Heart right ventricle (tissue), 16 donors: Measurements from ENCODE around the gene MAGIX. TPM values are rescaled to one million over a fixed set of nuclear protein-coding genes. Genes with fewer than 3 reads are reported as not detected.

Experiments used
- ATAC-seq, 8 donors: fragments of 200-7000 bp; cut with Tn5 transposase; one replicate each; pipeline ENCODE4 v1.9.1; 2020; ENCODE audit warnings: mild to moderate bottlenecking in 8 of 8, moderate library complexity in 8 of 8, moderate number of reproducible peaks in 1 of 8
- DNase-seq, 2 donors: peaks; one replicate each; pipeline ENCODE4 v3.0.0-alpha.2; 2020
- H3K27ac ChIP-seq, 10 donors: fragments of 200-600 bp; sonication (generic) in 2 of 10; one replicate each; pipeline versions ENCODE4 v1.5.0 to v1.8.0; 2020 to 2022; ENCODE audit warnings: mild to moderate bottlenecking in 3 of 10
- H3K27me3 ChIP-seq, 7 donors: fragments of 200-600 bp; one replicate each; pipeline ENCODE4 v1.8.0; 2021 to 2022; ENCODE audit warnings: mild to moderate bottlenecking in 2 of 7
- H3K36me3 ChIP-seq, 9 donors: fragments of 200-600 bp; sonication (generic) in 1 of 9; one replicate each; pipeline versions ENCODE4 v1.5.0 to v1.8.0; 2020 to 2022; ENCODE audit warnings: mild to moderate bottlenecking in 2 of 9
- H3K4me1 ChIP-seq, 9 donors: fragments of 200-600 bp; sonication (generic) in 1 of 9; one replicate each; pipeline versions ENCODE4 v1.5.0 to v1.8.0; 2020 to 2022; ENCODE audit warnings: mild to moderate bottlenecking in 4 of 9
- H3K4me3 ChIP-seq, 10 donors: fragments of 200-600 bp; sonication (generic) in 2 of 10; one replicate each; pipeline versions ENCODE4 v1.5.0 to v1.8.0; 2020 to 2022; ENCODE audit warnings: mild to moderate bottlenecking in 7 of 10, moderate library complexity in 2 of 10
- H3K9me3 ChIP-seq, 11 donors: fragments of 200-600 bp in 10 of 11; sonication (generic) in 2 of 11; one replicate each; pipeline versions ENCODE4 v1.5.0 to v1.8.0; 2013 to 2022; ENCODE audit warnings: mild to moderate bottlenecking in 2 of 11, control low read depth in 1 of 11, moderate library complexity in 1 of 11
- CTCF ChIP-seq, 9 donors: fragments of 200-600 bp; sonication (generic) in 2 of 9; IDR thresholded peaks; one replicate each; pipeline versions ENCODE4 v1.5.0 to v1.8.0; 2021 to 2022; ENCODE audit warnings: antibody characterized with exemption in 9 of 9, mild to moderate bottlenecking in 5 of 9, moderate library complexity in 1 of 9
- WGBS, 2 donors: extraction: QIAGEN DNeasy Blood & Tissue Kit; methylation state at CpG; one replicate each; pipeline ENCODE4 v1.1.7; 2013; ENCODE audit warnings: inconsistent platforms in 1 of 2; 5-methylcytosine and 5-hydroxymethylcytosine counted together
- intact Hi-C, 10 donors: fragments of 100-400 bp; cut with DNase I; formaldehyde crosslinking; loops; one replicate each; pipeline versions ENCODE4 v1.11.1 to v1.14.2; 2022
- polyA plus RNA-seq, 2 donors: library from polyadenylated mRNA; stranded (reverse); fragments of 200-250 nt; gene quantifications; one replicate each; pipeline ENCODE4 v1.2.3, GENCODE V29; 2013
- total RNA-seq, 10 donors: library from RNA; stranded (reverse); fragmentation: NEBNext Ultra II Directional in 3 of 10; extraction: Animal tissue kit (Norgen Biotek cat#: 25700) in 3 of 10; gene quantifications; one replicate each; pipeline versions ENCODE4 v1.2.1 to v1.2.4, GENCODE V29; 2021 to 2023
- donor health status: Arrhythmogenic right ventricular cardiomyopathy.
- donor health status: ischemic (EF 13 %, LVEDD 7.1; RV severe dilation, severe dysfunction).
- donor health status: healthy with polysubstance abuse.
- donor health status: DM: no; HTN: yes; CAD: no.
- donor health status: DM: no; HTN: no; CAD: no.
- donor health status: ischemic (EF 25% LVEDD 6.9; RV normal size, moderate dysfunction).
- donor health status: ischemic (EF 25% LVEDD 5.7; RV mildly dilated, moderate dysfunction).
- donor health status: healthy.
- donor health status: DM: yes; HTN: yes; CAD: no.
- donor health status: Ischemic cardiomyopathy.
- donor health status: ischemic (EF 35%, LVEDD 5.7; RV mildly dilated, moderate dysfunction).
- donor health status: nonischemic (EF 11% LVEDD 7.7; RV severe dilation, severe dysfunction).
- donor health status: DM: yes; HTN: yes; CAD: no.
- donor health status: PGD.
- donor health status: ischemic (EF 29% LVEDD 5.4; RV normal size, mild dysfunction).
- donor health status: nonischemic (EF 23%, LVEDD 6.1; RV moderate dilation, normal function).

The MAGIX gene
- total and polyA plus RNA-seq, 12 donors = 2.7 to 13.5 (median 4.1) TPM

DNA sequence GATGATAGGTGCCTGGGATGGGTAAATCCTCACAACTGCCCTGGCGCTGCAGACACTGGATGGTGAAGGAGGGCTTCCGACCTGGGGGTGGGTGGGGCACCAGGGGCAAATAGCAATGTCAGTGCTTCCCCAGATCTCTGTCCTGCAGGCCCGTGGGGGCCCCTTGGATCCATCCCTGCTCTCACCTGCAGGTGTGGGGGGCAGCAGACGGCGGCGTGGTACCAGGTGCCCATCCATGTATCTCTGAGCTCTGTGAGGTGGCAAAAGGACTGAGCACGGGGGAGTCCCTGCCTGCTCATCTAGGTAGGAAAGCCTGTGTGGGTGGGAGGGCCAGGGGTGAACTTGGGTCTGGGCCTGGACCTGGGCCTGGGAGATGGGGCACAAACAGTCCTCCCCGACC, 44.0 kb downstream of the MAGIX start:
- intact Hi-C loops = no loop called here

GRCh38 chrX:49208399-49208798, 45.8 kb downstream of the MAGIX start:
- no peaks in the 10 kb centered on the region for H3K9me3 ChIP-seq
- no peak for TF ChIP-seq CTCF (IDR thresholded peaks at IDR 0.05)
- WGBS, 2 donors = 89 to 96% methylated on average over 5 of the region's 5 CpGs

More for the DNA sequence above, 44.0 kb downstream of the MAGIX start:
- Histone ChIP-seq H3K27ac (no peak overlapping the region), H3K27me3 (peaks cover 0 to 26% (median 0%) of the 10 kb centered on the region in 7 donors), H3K36me3 (no peaks in the 10 kb centered on the region), H3K9me3 (no peaks in the 10 kb centered on the region), H3K4me3 (no peak overlapping the region), H3K4me1 (no peaks in the 10 kb centered on the region)
- 82 to 89% methylated on average over 5 to 8 of the region's 8 CpGs for WGBS, 2 donors
- no peak for ATAC-seq
- no peak for DNase-seq
- no peak for TF ChIP-seq CTCF (IDR thresholded peaks at IDR 0.05)

GRCh38 chrX:49209434-49210251, 47.1 kb downstream of the MAGIX start:
- peak in 5 of 8 donors; percentile 38 to 88 (median 56) for ATAC-seq
- peak in 2 of 9 donors; percentile 6 for TF ChIP-seq CTCF (IDR thresholded peaks at IDR 0.05)

More at GRCh38 chrX:49208399-49208798, 45.8 kb downstream of the MAGIX start:
- no peak overlapping the region for H3K4me3 ChIP-seq
- DNase-seq (no peak), ATAC-seq (no peak)
- intact Hi-C loops = no loop called here
- H3K4me1 ChIP-seq = no peaks in the 10 kb centered on the region
- peaks cover 0 to 26% (median 0%) of the 10 kb centered on the region in 7 donors for H3K27me3 ChIP-seq
- H3K27ac ChIP-seq = no peak overlapping the region
- no peaks in the 10 kb centered on the region for H3K36me3 ChIP-seq

GRCh38 chrX:49210406-49210805, 47.8 kb downstream of the MAGIX start:
- Histone ChIP-seq H3K4me3 (no peak overlapping the region), H3K27ac (no peak overlapping the region), H3K4me1 (no peaks in the 10 kb centered on the region), H3K36me3 (no peaks in the 10 kb centered on the region), H3K9me3 (no peaks in the 10 kb centered on the region), H3K27me3 (peaks cover 0 to 19% (median 0%) of the 10 kb centered on the region in 7 donors)
- no peak for TF ChIP-seq CTCF (IDR thresholded peaks at IDR 0.05)
- DNase-seq (no peak), ATAC-seq (no peak)
- intact Hi-C loops = no loop called here
- 65 to 67% methylated on average over 8 of the region's 8 CpGs for WGBS, 2 donors

More at GRCh38 chrX:49209434-49210251, 47.1 kb downstream of the MAGIX start:
- Histone ChIP-seq H3K4me3 (peak overlapping the region in 5 of 10 donors; percentile 7 to 31 (median 25)), H3K27me3 (peaks cover 0 to 26% (median 0%) of the 10 kb centered on the region in 7 donors), H3K9me3 (no peaks in the 10 kb centered on the region), H3K4me1 (no peaks in the 10 kb centered on the region), H3K36me3 (no peaks in the 10 kb centered on the region), H3K27ac (no peak overlapping the region)
- intact Hi-C loops = no loop called here
- no peak for DNase-seq
- 21 to 24% methylated on average over 28 of the region's 28 CpGs for WGBS, 2 donors
